ENCODE data around the gene RSBN1L.

Gene RSBN1L

DNA sequence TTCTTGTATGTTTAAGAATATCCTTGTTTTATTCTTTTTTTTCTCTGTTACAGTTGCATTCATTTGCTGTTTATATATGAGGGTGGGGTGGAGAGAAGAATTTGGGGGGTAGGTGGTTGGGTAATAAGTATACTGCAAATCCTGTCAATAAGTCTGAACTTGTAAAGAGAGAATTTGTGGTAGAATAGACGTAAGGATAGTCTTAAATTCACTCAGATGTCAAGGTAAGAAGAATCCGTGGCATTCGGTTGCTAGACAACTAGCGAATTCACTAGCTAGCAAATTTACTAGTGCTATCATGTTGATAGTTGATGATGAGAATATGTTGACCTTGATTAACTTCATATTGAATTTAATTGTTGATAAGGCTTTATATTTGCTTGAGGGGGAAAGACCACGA lies 40.7 kb downstream of the RSBN1L start:
- Histone ChIP-seq H3K9ac (ENCODE audit: low read depth, low read length) (no peak overlapping the region), H3K36me3 (ENCODE audit: insufficient read depth, low read depth, low read length) (peaks cover 20% of the 10 kb centered on the region), H3K4me3 (ENCODE audit: low read length) (no peak overlapping the region), H3K4me1 (ENCODE audit: insufficient read depth, low read length) (no peaks in the 10 kb centered on the region), H3K27me3 (ENCODE audit: insufficient read depth, low read length) (no peaks in the 10 kb centered on the region), H3K27ac (ENCODE audit: low read length) (no peak overlapping the region), H3K9me3 (ENCODE audit: insufficient read depth, low read depth, low read length) (no peaks in the 10 kb centered on the region)

DNA sequence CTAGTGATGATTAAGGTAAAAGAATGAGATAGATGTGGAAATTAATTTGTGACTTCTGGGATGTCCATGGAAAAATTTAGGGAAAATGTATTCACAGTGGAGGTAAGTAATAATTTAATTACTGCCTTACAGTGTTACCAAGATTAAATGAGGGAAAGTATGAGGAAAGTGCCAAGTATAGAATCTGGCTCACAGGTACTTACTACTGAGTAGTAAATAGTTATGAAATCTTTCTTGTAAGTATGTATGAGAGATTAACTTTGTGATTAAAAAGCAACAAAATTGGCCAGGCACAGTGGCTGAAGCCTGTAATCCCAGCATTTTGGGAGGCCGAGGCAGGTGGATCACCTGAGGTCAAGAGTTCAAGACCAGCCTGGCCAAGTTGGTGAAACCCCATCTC lies 42.1 kb downstream of the RSBN1L start:
- Histone ChIP-seq H3K27me3 (ENCODE audit: insufficient read depth, low read length) (no peaks in the 10 kb centered on the region), H3K27ac (ENCODE audit: low read length) (no peak overlapping the region), H3K4me1 (ENCODE audit: insufficient read depth, low read length) (no peaks in the 10 kb centered on the region), H3K4me3 (ENCODE audit: low read length) (no peak overlapping the region), H3K36me3 (ENCODE audit: insufficient read depth, low read depth, low read length) (peaks cover 20% of the 10 kb centered on the region), H3K9me3 (ENCODE audit: insufficient read depth, low read depth, low read length) (no peaks in the 10 kb centered on the region), H3K9ac (ENCODE audit: low read depth, low read length) (no peak overlapping the region)

DNA sequence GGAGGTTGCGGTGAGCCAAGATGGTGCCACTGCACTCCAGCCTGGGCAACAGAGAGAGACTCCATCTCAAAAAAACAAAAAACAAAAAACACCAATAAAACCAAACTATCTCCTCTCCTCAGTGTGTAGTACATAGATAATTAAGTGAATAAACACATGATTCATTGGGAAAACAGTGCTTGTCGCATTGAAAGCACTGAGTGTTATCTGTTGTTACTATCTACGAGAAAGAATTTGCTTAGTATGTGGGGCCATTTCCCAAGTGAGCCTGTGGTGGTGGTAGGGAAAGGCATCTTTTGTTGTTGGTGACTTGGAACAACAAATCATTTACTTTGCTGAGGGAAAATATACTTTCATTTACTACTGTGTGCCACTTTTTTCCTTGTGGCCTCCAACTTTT lies 42.6 kb downstream of the RSBN1L start:
- peaks cover 20% of the 10 kb centered on the region for H3K36me3 ChIP-seq (ENCODE audit: insufficient read depth, low read depth, low read length)
- H3K27ac ChIP-seq (ENCODE audit: low read length): no peak overlapping the region

DNA sequence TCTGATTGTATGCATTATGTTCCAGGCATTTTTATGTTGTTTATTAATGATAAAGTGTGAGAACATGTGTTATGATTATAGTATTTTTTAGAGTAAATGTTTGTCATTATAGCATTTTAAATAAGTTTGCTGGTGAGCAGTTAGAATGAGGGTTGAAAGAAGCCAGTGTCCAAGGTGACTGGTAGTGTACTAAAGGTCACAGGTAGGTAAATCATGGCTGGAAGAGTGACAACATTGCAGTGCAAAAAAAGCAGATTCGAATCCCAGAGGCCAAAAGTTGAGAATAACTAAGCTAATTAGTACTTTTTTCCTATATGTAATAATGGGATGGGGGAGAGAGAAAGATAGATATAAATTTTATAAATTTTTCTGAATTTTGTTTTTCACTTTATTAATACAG lies 44.0 kb downstream of the RSBN1L start:
- peaks cover 20% of the 10 kb centered on the region for H3K36me3 ChIP-seq (ENCODE audit: insufficient read depth, low read depth, low read length)
- no peak overlapping the region for H3K27ac ChIP-seq (ENCODE audit: low read length)
- no peaks in the 10 kb centered on the region for H3K27me3 ChIP-seq (ENCODE audit: insufficient read depth, low read length)
- H3K9me3 ChIP-seq (ENCODE audit: insufficient read depth, low read depth, low read length): no peaks in the 10 kb centered on the region
- H3K9ac ChIP-seq (ENCODE audit: low read depth, low read length): no peak overlapping the region
- no peak overlapping the region for H3K4me3 ChIP-seq (ENCODE audit: low read length)
- no peaks in the 10 kb centered on the region for H3K4me1 ChIP-seq (ENCODE audit: insufficient read depth, low read length)

More for the DNA sequence above, 42.6 kb downstream of the RSBN1L start:
- Histone ChIP-seq H3K9me3 (ENCODE audit: insufficient read depth, low read depth, low read length) (no peaks in the 10 kb centered on the region), H3K4me1 (ENCODE audit: insufficient read depth, low read length) (no peaks in the 10 kb centered on the region), H3K4me3 (ENCODE audit: low read length) (no peak overlapping the region), H3K27me3 (ENCODE audit: insufficient read depth, low read length) (no peaks in the 10 kb centered on the region), H3K9ac (ENCODE audit: low read depth, low read length) (no peak overlapping the region)

DNA sequence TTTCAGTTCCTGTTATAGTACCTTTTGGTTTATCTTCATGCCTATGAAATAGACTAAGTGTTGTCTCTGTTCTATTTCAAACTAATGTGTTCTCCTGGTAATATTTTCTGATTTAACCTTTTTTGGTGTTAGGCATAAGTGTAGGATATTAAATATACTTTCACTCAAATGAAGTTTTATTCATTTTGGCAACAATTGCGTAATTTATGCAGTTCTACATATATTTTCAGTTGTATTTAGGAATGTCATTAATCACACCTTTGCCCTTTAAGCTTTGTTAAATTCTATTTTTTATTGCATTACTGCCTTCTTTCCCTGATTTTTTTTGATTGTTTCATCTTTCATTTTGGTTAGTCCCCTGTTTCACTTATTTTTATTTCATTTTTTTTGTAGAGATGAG lies 47.3 kb downstream of the RSBN1L start:
- no peak overlapping the region for H3K9ac ChIP-seq (ENCODE audit: low read depth, low read length)
- no peaks in the 10 kb centered on the region for H3K27me3 ChIP-seq (ENCODE audit: insufficient read depth, low read length)
- H3K4me3 ChIP-seq (ENCODE audit: low read length): no peak overlapping the region
- no peaks in the 10 kb centered on the region for H3K4me1 ChIP-seq (ENCODE audit: insufficient read depth, low read length)
- H3K9me3 ChIP-seq (ENCODE audit: insufficient read depth, low read depth, low read length): no peaks in the 10 kb centered on the region
- peaks cover 1% of the 10 kb centered on the region for H3K36me3 ChIP-seq (ENCODE audit: insufficient read depth, low read depth, low read length)
- no peak overlapping the region for H3K27ac ChIP-seq (ENCODE audit: low read length)

DNA sequence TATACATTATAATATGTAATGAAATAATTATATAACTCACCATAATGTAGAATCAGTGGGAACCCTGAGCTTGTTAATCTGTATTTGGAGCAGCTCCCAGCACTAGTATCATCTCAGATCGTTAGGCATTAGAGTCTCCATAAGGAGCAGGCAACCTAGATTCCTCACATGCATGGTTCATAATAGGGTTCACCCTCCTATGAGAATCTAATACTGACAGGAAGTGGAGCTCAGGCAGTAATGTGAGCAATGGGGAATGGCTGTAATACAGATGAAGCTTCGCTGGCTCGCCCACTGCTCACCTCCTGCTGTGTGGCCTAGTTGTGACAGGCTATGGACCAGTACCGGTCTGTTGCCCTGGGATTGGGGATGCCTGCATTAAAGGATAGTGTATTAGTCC lies 49.5 kb downstream of the RSBN1L start:
- Histone ChIP-seq H3K27ac (ENCODE audit: low read length) (no peak overlapping the region), H3K27me3 (ENCODE audit: insufficient read depth, low read length) (no peaks in the 10 kb centered on the region), H3K4me3 (ENCODE audit: low read length) (no peak overlapping the region), H3K4me1 (ENCODE audit: insufficient read depth, low read length) (no peaks in the 10 kb centered on the region), H3K36me3 (ENCODE audit: insufficient read depth, low read depth, low read length) (peaks cover 11% of the 10 kb centered on the region), H3K9ac (ENCODE audit: low read depth, low read length) (no peak overlapping the region), H3K9me3 (ENCODE audit: insufficient read depth, low read depth, low read length) (no peaks in the 10 kb centered on the region)

DNA sequence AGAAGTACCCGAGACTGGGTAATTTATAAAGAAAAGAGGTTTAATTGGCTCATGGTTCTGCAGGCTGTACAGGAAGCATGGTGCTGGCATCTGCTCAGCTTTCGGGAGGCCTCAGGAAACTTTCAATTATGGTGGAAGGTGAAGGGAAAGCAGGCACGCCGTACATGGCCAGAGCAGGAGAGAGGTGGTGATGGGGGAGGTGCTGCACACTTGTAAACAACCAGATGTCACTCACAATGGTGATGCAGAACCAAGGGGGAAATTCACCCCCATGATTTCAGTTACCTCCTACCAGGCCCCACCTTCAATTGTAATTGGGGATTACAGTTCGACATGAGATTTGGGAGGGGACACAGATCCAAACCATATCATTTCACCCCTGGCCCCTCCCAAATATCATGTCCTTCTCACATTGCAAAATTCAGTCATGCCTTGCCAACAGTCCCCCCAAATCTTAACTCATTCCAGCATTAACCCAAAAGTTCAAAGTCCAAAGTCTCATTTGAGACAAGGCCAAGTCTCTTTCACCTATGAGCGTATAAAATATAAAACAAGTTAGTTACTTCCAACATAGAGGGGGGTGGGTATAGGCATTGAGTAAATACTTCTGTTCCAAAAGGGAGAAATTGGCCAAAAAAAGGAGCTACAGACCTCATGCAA lies 50.0 kb downstream of the RSBN1L start:
- no peaks in the 10 kb centered on the region for H3K27me3 ChIP-seq (ENCODE audit: insufficient read depth, low read length)
- H3K36me3 ChIP-seq (ENCODE audit: insufficient read depth, low read depth, low read length): peaks cover 11% of the 10 kb centered on the region
- no peak overlapping the region for H3K4me3 ChIP-seq (ENCODE audit: low read length)
- H3K9ac ChIP-seq (ENCODE audit: low read depth, low read length): no peak overlapping the region
- no peak overlapping the region for H3K27ac ChIP-seq (ENCODE audit: low read length)
- no peaks in the 10 kb centered on the region for H3K9me3 ChIP-seq (ENCODE audit: insufficient read depth, low read depth, low read length)
- H3K4me1 ChIP-seq (ENCODE audit: insufficient read depth, low read length): no peaks in the 10 kb centered on the region

DNA sequence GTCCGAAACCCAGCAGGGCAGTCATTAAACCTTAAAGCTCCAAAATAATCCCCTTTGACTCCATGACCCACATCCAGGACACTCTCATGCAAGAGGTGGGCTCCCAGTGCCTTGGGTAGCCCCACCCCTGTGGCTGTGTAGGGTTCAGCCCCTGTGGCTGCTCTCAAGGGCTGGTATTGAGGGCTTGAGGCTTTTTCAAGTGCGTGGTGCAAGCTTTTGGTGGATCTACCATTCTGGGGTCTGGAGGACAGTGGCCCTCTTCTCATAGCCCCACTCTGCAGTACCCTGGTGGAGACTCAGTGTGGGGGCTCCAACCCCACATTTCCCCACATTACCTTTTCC lies 50.5 kb downstream of the RSBN1L start:
- no peak overlapping the region for H3K27ac ChIP-seq (ENCODE audit: low read length)
- no peaks in the 10 kb centered on the region for H3K27me3 ChIP-seq (ENCODE audit: insufficient read depth, low read length)
- H3K9me3 ChIP-seq (ENCODE audit: insufficient read depth, low read depth, low read length): no peaks in the 10 kb centered on the region
- H3K4me1 ChIP-seq (ENCODE audit: insufficient read depth, low read length): no peaks in the 10 kb centered on the region
- no peak overlapping the region for H3K9ac ChIP-seq (ENCODE audit: low read depth, low read length)
- H3K36me3 ChIP-seq (ENCODE audit: insufficient read depth, low read depth, low read length): peaks cover 15% of the 10 kb centered on the region
- H3K4me3 ChIP-seq (ENCODE audit: low read length): no peak overlapping the region

DNA sequence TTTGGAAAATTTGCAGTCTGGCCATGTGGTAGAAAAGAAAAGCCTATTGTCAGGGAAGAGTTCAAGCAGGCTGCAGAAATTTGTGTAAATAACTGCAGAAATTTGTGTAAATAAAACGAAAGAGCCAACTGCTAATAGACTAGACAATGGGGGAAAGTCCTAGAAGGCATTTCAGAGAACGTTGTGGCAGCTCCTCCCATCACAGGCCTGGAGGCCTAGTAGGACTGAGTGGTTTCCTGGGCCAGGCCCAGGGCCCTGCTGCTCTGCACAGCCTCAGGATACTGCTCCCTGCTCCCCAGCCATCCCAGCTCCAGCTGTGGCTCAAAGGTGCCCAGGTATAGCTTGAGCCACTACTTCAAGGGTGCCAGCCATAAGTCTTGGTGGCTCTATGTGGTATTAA lies 50.9 kb downstream of the RSBN1L start:
- no peak overlapping the region for H3K4me3 ChIP-seq (ENCODE audit: low read length)
- H3K9me3 ChIP-seq (ENCODE audit: insufficient read depth, low read depth, low read length): no peaks in the 10 kb centered on the region
- no peaks in the 10 kb centered on the region for H3K4me1 ChIP-seq (ENCODE audit: insufficient read depth, low read length)
- peaks cover 15% of the 10 kb centered on the region for H3K36me3 ChIP-seq (ENCODE audit: insufficient read depth, low read depth, low read length)
- H3K27ac ChIP-seq (ENCODE audit: low read length): no peak overlapping the region
- no peaks in the 10 kb centered on the region for H3K27me3 ChIP-seq (ENCODE audit: insufficient read depth, low read length)
- no peak overlapping the region for H3K9ac ChIP-seq (ENCODE audit: low read depth, low read length)

DNA sequence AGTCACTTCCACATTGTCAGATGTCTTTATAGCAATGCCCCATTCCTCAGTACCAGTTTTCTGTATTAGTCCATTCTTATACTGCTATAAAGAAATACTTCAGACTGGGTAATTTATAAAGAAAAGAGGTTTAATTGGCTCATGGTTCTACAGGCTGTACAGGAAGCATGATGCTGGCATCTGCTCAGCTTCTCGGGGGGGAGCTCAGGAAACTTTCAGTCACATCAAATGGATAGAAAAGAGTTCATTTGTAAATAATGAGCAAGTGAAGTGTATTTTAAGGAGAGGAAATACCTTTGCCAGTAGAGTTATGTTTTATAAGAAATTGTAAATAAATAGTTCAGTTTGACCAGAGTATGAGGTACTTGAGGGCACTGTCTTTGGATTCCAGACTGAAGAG lies 51.5 kb downstream of the RSBN1L start:
- Histone ChIP-seq H3K27ac (ENCODE audit: low read length) (no peak overlapping the region), H3K4me3 (ENCODE audit: low read length) (no peak overlapping the region), H3K9ac (ENCODE audit: low read depth, low read length) (no peak overlapping the region), H3K4me1 (ENCODE audit: insufficient read depth, low read length) (no peaks in the 10 kb centered on the region), H3K27me3 (ENCODE audit: insufficient read depth, low read length) (no peaks in the 10 kb centered on the region), H3K9me3 (ENCODE audit: insufficient read depth, low read depth, low read length) (no peaks in the 10 kb centered on the region), H3K36me3 (ENCODE audit: insufficient read depth, low read depth, low read length) (peaks cover 15% of the 10 kb centered on the region)

DNA sequence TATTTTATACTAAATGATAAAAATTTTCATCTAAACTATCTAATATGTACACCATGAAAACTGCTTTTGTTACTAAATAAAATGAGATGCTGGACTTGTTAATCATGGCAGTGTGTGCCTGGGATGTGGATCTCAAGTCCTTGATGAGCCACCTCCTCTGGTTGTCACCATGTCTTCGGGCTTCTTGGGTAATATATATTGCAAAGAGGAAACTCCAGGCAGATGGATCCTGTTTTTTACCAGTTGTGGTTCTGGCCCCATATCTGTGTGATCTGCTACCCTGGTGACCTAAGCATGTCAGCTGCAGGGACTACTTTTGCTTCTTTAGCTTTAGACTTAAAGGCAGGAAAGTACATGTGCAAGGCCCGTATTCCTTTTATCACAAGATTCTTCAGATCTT lies 55.8 kb downstream of the RSBN1L start:
- H3K9me3 ChIP-seq (ENCODE audit: insufficient read depth, low read depth, low read length): no peaks in the 10 kb centered on the region
- H3K9ac ChIP-seq (ENCODE audit: low read depth, low read length): no peak overlapping the region
- no peak overlapping the region for H3K27ac ChIP-seq (ENCODE audit: low read length)
- peaks cover 15% of the 10 kb centered on the region for H3K36me3 ChIP-seq (ENCODE audit: insufficient read depth, low read depth, low read length)
- H3K27me3 ChIP-seq (ENCODE audit: insufficient read depth, low read length): no peaks in the 10 kb centered on the region
- no peaks in the 10 kb centered on the region for H3K4me1 ChIP-seq (ENCODE audit: insufficient read depth, low read length)
- H3K4me3 ChIP-seq (ENCODE audit: low read length): no peak overlapping the region

DNA sequence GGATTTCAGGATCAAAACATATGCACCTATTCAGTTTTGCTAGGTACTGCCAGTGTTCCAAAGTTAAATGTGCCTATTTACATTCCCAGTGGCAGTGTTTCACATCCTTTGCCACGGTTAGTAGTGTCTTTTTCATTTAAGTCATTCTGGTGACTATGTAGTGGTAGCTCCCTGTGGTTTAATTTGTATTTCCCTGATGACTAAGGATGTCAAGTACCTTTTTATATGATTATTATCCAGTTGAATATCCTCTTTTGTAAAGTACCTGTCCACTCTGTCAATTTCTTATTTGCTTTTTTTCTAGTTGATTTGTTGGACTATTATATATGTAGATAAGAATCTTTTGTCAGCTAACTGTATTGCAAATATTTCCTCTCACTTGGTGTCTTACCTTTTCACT lies 56.9 kb downstream of the RSBN1L start:
- Histone ChIP-seq H3K9me3 (ENCODE audit: insufficient read depth, low read depth, low read length) (no peaks in the 10 kb centered on the region), H3K9ac (ENCODE audit: low read depth, low read length) (no peak overlapping the region), H3K4me3 (ENCODE audit: low read length) (no peak overlapping the region), H3K27ac (ENCODE audit: low read length) (no peak overlapping the region), H3K27me3 (ENCODE audit: insufficient read depth, low read length) (no peaks in the 10 kb centered on the region), H3K4me1 (ENCODE audit: insufficient read depth, low read length) (no peaks in the 10 kb centered on the region), H3K36me3 (ENCODE audit: insufficient read depth, low read depth, low read length) (peaks cover 15% of the 10 kb centered on the region; the same call in 1 of the 2 replicates)
